GM19397 (cell line): ENCODE data around the gene IFITM5.
"Not testable (repeated sequence)": the region's sequence is repeated elsewhere in the genome, so short reads cannot be mapped to it uniquely, and the experiment has no call there.

Experiments used
- ATAC-seq: cut with Tn5 transposase; IDR thresholded peaks from one replicate; pipeline ENCODE4 v1.9.1; 2021; ENCODE audit warnings: mild to moderate bottlenecking, moderate library complexity; ENCODE audit not compliant: unreplicated experiment

IFITM5 gene

GRCh38 chr11:313304-313786, 14.0 kb upstream of the IFITM5 start:
- no peak for ATAC-seq

GRCh38 chr11:312092-312816, 12.9 kb upstream of the IFITM5 start:
- ATAC-seq = no peak

GRCh38 chr11:311013-311748, 11.9 kb upstream of the IFITM5 start:
- peak; percentile 36 for ATAC-seq

- not testable (repeated sequence) for ATAC-seq
Observed at GRCh38 chr11:309979-310572, 10.8 kb upstream of the IFITM5 start.

GRCh38 chr11:308740-309665, 9.7 kb upstream of the IFITM5 start:
- ATAC-seq = not testable (repeated sequence)

GRCh38 chr11:307766-308708, 8.7 kb upstream of the IFITM5 start, which contains the start of gene IFITM2:
Gene IFITM2, plus strand, starts transcription at chr11:307816. Its CDS starts 377 bp downstream, at chr11:308193.
- ATAC-seq = not testable (repeated sequence)

GRCh38 chr11:306645-307371, 7.5 kb upstream of the IFITM5 start:
- no peak for ATAC-seq

- no peak for ATAC-seq
Observed at GRCh38 chr11:305844-306211, 6.5 kb upstream of the IFITM5 start.

- no peak for ATAC-seq
Observed at GRCh38 chr11:304915-305843, 5.9 kb upstream of the IFITM5 start.

GRCh38 chr11:304061-304506, 4.8 kb upstream of the IFITM5 start:
- no peak for ATAC-seq

GRCh38 chr11:303363-303762, 4.0 kb upstream of the IFITM5 start:
- ATAC-seq = no peak

- no peak for ATAC-seq
Observed at GRCh38 chr11:299951-300735, 817 bp upstream of the IFITM5 start.

GRCh38 chr11:298406-299065, 790 bp downstream of the IFITM5 start:
- no peak for ATAC-seq

- ATAC-seq = no peak
Observed at GRCh38 chr11:297586-298405, 1.5 kb downstream of the IFITM5 start.

GRCh38 chr11:297051-297585, 2.2 kb downstream of the IFITM5 start:
- no peak for ATAC-seq
